Measurements from ENCODE around the gene PRKAG1.
A peak's percentile ranks its signal among the peaks of the same experiment; 100 is the strongest.

Gene PRKAG1

DNA sequence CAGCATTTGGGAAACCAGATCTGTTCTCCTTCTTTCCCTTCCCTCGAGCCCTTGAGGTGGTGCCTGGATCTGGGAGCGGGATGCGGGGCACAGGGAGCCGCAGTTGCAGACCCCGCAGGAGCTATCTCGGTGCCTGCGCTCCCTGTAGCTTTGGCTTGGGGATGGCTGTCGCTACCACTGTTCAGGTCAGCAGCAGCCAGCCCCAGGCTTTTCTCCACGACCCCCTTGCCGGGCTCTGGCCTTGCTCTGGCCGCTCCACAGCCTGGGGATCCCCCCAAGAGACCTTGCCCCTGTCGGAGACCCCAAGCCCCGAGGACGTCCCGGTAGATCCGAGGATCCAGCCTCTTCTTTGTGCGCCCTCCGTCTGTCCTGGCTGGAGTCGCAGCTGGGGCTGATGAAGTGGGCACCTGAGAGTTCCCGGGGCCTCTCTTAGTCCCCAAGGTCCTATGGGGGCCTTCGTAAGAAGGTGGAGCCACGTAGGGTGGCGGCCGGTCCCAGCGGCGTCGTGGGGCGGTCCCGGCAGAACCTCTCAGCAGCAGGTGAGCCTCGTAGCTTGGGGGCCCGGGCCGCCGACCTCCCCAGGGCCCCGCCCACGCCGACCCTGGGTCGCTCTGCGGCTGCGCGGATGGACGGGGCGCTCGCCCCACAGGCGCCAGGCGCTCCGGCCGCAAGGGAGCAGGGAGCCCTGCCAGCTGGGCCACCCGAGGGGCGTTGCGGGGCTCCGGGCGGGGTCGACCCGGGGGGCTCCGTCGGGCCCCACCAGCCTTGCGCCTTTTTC lies 20.7 kb downstream of the PRKAG1 start:
- Histone ChIP-seq H3K36me3 (peaks cover 29% of the 10 kb centered on the region), H3K4me1 (ENCODE audit: control insufficient read depth in 1 of 2, insufficient read depth in 1 of 2, low read depth in 1 of 2, low read length in 1 of 2) (peaks cover 39 to 42% of the 10 kb centered on the region in 2 experiments), H3K9me3 (no peaks in the 10 kb centered on the region), H3K4me3 (ENCODE audit: low read depth in 1 of 2, low read length in 1 of 2) (peak overlapping the region; percentile 58 to 88), H3K27me3 (peaks cover 86% of the 10 kb centered on the region), H3K27ac (no peak overlapping the region)
- TF ChIP-seq, protein P1, sequence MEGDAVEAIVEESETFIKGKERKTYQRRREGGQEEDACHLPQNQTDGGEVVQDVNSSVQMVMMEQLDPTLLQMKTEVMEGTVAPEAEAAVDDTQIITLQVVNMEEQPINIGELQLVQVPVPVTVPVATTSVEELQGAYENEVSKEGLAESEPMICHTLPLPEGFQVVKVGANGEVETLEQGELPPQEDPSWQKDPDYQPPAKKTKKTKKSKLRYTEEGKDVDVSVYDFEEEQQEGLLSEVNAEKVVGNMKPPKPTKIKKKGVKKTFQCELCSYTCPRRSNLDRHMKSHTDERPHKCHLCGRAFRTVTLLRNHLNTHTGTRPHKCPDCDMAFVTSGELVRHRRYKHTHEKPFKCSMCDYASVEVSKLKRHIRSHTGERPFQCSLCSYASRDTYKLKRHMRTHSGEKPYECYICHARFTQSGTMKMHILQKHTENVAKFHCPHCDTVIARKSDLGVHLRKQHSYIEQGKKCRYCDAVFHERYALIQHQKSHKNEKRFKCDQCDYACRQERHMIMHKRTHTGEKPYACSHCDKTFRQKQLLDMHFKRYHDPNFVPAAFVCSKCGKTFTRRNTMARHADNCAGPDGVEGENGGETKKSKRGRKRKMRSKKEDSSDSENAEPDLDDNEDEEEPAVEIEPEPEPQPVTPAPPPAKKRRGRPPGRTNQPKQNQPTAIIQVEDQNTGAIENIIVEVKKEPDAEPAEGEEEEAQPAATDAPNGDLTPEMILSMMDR (IDR thresholded peaks at IDR 0.05), result no peak

DNA sequence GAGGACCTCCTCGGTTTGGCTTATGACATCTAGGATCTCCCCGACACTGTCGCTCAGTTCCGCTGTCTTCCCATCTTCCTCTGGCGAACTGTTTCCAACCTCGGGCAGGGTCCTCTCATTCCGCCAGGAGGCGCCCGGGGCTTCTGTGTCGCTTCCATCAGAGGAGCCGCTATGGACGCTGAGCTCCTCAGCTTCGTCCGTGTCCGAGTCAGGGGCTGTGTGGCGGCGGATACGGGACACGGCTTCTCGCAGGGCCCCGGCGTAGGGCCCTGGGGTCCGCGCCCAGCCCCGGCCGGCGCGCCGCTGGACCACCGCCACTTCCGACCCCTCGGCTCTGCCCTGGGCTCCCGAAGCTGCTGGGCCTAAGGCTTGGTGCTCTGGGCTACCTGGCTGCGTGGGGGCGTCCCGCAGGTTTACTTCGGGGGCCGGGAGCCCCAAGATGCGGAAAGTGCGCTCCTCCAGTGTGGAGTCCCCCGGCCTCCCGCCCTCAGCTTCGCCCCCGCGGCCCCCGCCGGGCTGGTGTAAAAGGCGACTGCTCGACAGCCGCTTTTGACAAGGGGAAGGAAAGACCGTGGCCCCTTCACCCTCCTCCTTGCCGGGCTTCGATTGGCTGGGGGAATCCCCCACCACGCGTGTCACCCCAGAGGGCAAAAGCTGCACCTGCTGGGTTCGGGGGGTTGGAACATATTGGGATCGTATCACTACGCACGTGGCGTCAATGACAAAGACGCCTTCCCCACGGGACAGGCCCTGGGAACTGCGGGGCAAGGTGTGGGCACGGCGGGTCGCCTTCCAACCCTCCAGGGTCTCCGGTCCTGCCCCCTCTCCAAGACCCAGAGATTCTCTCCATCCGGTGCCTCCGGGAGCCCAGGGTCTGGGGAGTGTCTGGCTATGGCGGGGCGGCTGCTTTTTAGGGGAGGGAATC lies 21.5 kb downstream of the PRKAG1 start:
- Histone ChIP-seq H3K27me3 (peaks cover 95% of the 10 kb centered on the region), H3K9me3 (no peaks in the 10 kb centered on the region), H3K27ac (peak overlapping the region; percentile 16), H3K4me1 (ENCODE audit: control insufficient read depth in 1 of 2, insufficient read depth in 1 of 2, low read depth in 1 of 2, low read length in 1 of 2) (peaks cover 39 to 42% of the 10 kb centered on the region in 2 experiments), H3K4me3 (ENCODE audit: low read depth in 1 of 2, low read length in 1 of 2) (peak overlapping the region; percentile 58 to 88), H3K36me3 (peaks cover 20% of the 10 kb centered on the region)
- TF ChIP-seq, protein P1 (IDR thresholded peaks at IDR 0.05), result peak; percentile 85

DNA sequence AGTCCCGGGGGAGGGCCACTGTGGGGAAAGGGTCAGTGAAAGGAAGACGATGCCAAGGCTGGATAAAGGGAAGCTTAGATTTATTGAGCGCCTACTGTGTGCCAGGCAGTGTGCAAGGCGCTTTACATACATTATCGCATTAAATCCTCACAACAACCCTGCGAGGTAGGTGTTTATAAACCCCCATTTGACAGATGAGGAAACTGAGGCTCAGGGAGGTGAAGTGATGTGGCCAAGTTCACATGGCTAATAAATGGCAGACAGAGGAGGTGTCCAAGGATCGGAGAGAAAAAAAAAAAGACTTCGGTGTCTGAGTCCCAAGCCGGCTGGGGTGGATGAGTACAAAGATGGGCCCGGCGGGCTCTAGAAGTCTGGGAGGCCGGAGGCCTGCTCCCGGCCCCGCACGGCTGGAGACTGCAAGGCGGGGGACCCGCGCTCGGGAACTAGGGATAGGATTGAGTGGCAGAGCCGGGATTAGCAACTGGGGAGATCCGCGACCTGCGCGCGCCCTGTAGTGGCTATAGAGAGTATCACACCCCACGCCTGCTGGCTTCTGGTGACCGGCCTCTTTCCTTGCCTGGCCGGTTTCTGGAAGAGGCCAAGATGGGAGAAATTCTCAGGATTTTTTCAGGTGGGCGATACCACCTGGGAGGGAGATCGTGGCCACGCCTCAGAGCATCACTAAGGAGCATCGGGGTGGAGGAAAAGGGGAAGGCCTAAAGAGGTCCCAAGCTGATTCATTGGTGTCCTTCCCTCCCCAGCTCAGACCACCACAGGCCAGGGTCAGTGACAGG lies 23.3 kb downstream of the PRKAG1 start:
- peaks cover 4% of the 10 kb centered on the region for H3K36me3 ChIP-seq
- H3K9me3 ChIP-seq, result no peaks in the 10 kb centered on the region
- no peak overlapping the region for H3K4me3 ChIP-seq (ENCODE audit: low read depth in 1 of 2, low read length in 1 of 2)
- TF ChIP-seq, protein P1 (IDR thresholded peaks at IDR 0.05), result peak; percentile 73
- H3K27me3 ChIP-seq, result peaks cover 97% of the 10 kb centered on the region
- peaks cover 45% of the 10 kb centered on the region in 2 experiments for H3K4me1 ChIP-seq (ENCODE audit: control insufficient read depth in 1 of 2, insufficient read depth in 1 of 2, low read depth in 1 of 2, low read length in 1 of 2)
- no peak overlapping the region for H3K27ac ChIP-seq

DNA sequence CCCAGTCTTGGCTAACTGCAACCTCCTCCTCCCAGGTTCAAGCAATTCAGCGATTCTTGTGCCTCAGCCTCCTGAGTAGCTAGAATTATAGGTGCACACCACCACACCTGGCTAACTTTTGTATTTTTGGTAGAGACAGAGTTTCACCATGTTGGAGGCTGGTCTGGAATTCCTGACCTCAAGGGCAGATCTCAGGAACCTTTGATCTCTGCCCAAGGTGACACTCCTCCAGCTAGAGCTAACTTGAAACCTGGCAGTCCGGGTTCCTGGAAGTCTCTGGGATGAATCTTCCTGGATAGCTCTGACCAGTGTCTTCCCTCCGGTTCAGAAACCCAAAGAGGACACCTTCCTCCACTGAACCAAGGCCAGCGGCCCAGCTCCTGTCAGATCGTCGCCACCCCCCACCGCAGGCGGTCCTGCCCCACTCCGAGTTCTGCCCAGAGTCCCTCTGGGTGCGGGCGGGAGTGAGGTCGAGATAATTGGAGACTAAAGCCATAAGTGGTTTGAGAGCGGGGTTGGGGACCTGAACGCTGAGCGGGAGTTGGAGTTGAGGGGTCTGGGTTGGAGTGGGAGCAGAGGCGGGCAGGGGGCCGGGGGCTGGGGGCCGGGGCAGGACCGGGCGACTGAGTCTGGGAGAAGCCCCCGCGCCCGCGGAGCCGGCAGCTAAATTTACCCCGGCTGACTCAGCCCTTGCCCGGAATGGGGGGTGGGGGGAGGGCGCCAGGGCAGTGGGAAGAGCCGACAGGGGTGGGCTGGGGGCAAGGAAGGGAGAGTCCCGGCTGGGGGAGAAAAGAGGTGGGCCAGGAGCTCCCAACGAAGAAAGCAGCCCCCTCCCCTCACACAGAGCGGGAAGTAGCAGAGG lies 24.1 kb downstream of the PRKAG1 start:
- Histone ChIP-seq H3K4me3 (ENCODE audit: low read depth in 1 of 2, low read length in 1 of 2) (no peak overlapping the region), H3K4me1 (ENCODE audit: control insufficient read depth in 1 of 2, insufficient read depth in 1 of 2, low read depth in 1 of 2, low read length in 1 of 2) (peaks cover 37 to 39% of the 10 kb centered on the region in 2 experiments), H3K9me3 (no peaks in the 10 kb centered on the region), H3K27me3 (peaks cover 97% of the 10 kb centered on the region), H3K36me3 (no peaks in the 10 kb centered on the region), H3K27ac (no peak overlapping the region)
- TF ChIP-seq, protein P1 (IDR thresholded peaks at IDR 0.05), result no peak

All from neutrophil (primary cell).